MCF 10A (cell line): ENCODE data around the gene CCNT2. TPM values are rescaled to one million over a fixed set of nuclear protein-coding genes. Genes with fewer than 3 reads are reported as not detected.
"Not testable (repeated sequence)": the region's sequence is repeated elsewhere in the genome, so short reads cannot be mapped to it uniquely, and the experiment has no call there.

ENCODE experiments used
- BruUV-seq: library from RNA; stranded (reverse); fragments of 400-500 nt; replicated peaks from 2 replicates; lab custom pipeline; 2021; lab: Mats Ljungman, UMichigan
- CTCF ChIA-PET: fragments of 300-600 bp; sonication (Branson Sonifier 250); formaldehyde crosslinking; extraction: SDS; loops from one replicate; lab custom pipeline; 2021; ENCODE audit warnings: antibody characterized with exemption, inconsistent platforms; lab: Yijun Ruan, JAX
- POLR2A ChIA-PET: fragments of 300-600, 350-650 bp; sonication (Branson Sonifier 250); formaldehyde crosslinking; extraction: SDS; loops from one replicate; lab custom pipeline; 2020; ENCODE audit warnings: antibody characterized with exemption, inconsistent platforms; lab: Yijun Ruan, JAX
- DNase-seq: peaks from one replicate; pipeline ENCODE4 v3.0.0-alpha.2; 2018; ENCODE audit not compliant: unreplicated experiment
- H3K27ac Mint-ChIP-seq: one replicate; pipeline ENCODE4 v1.8.0; 2022; ENCODE audit warnings: mild to moderate bottlenecking, low read depth, mixed read lengths; ENCODE audit not compliant: unreplicated experiment
- H3K27me3 Mint-ChIP-seq: one replicate; pipeline ENCODE4 v1.8.0; 2022; ENCODE audit warnings: mixed read lengths; ENCODE audit not compliant: insufficient read depth, unreplicated experiment
- H3K36me3 Mint-ChIP-seq: one replicate; pipeline ENCODE4 v1.8.0; 2022; ENCODE audit warnings: mild to moderate bottlenecking, moderate library complexity, mixed read lengths; ENCODE audit not compliant: insufficient read depth, unreplicated experiment
- H3K4me1 Mint-ChIP-seq: one replicate; pipeline ENCODE4 v1.8.0; 2022; ENCODE audit warnings: mixed read lengths; ENCODE audit not compliant: insufficient read depth, unreplicated experiment
- H3K4me3 Mint-ChIP-seq: one replicate; pipeline ENCODE4 v1.8.0; 2022; ENCODE audit warnings: mild to moderate bottlenecking, moderate library complexity, mixed read lengths; ENCODE audit not compliant: unreplicated experiment
- H3K9me3 Mint-ChIP-seq: one replicate; pipeline ENCODE4 v1.8.0; 2022; ENCODE audit warnings: mixed read lengths; ENCODE audit not compliant: unreplicated experiment
- CTCF ChIP-seq: fragments of 200-600 bp; IDR thresholded peaks from one replicate; pipeline ENCODE4 v1.8.0; 2022; ENCODE audit warnings: antibody characterized with exemption, mild to moderate bottlenecking; ENCODE audit not compliant: unreplicated experiment
- intact Hi-C: fragments of 100-400 bp; cut with micrococcal nuclease; formaldehyde crosslinking; loops from 2 replicates; pipeline ENCODE4 v1.14.1; 2022
- total RNA-seq: library from RNA; stranded (reverse); gene quantifications from 2 replicates; pipeline ENCODE4 v1.2.3, GENCODE V29; 2022

Gene CCNT2
- total RNA-seq, 1 experiment from 2014 or later = 39.3 TPM

- peaks cover 2% of the 10 kb centered on the region for H3K4me1 Mint-ChIP-seq
- CTCF ChIA-PET = no interaction called here
- POLR2A ChIA-PET = no interaction called here
These were observed 13.5 kb upstream of the CCNT2 start for GRCh38 chr2:134905168-134905567.

GRCh38 chr2:134906726-134907125 is 11.9 kb upstream of the CCNT2 start:
- no peak overlapping the region for H3K4me3 Mint-ChIP-seq
- no TSS peak for BruUV-seq
- no peak for TF ChIP-seq CTCF
- POLR2A ChIA-PET = interaction anchor here (1.6 kb wide), 1 partner anchor 10 kb away, joined by 7 read pairs; no protein-coding TSS in a partner anchor
- no peak for DNase-seq
- peaks cover 7% of the 10 kb centered on the region for H3K9me3 Mint-ChIP-seq
- no peak overlapping the region for H3K27ac Mint-ChIP-seq
- no peaks in the 10 kb centered on the region for H3K4me1 Mint-ChIP-seq
- intact Hi-C loops = no loop called here
- no peaks in the 10 kb centered on the region for H3K27me3 Mint-ChIP-seq
- CTCF ChIA-PET = interaction anchor here (0.8 to 1.6 kb wide), 2 partner anchors 8 to 455 kb away, joined by 3 to 6 read pairs; no protein-coding TSS in a partner anchor
- no peaks in the 10 kb centered on the region for H3K36me3 Mint-ChIP-seq

More at GRCh38 chr2:134905168-134905567, 13.5 kb upstream of the CCNT2 start:
- Mint-ChIP-seq H3K36me3 (peaks cover 4% of the 10 kb centered on the region), H3K4me3 (no peak overlapping the region), H3K27me3 (no peaks in the 10 kb centered on the region), H3K27ac (no peak overlapping the region), H3K9me3 (peaks cover 7% of the 10 kb centered on the region)
- no peak for DNase-seq
- no TSS peak for BruUV-seq
- TF ChIP-seq CTCF = no peak
- intact Hi-C loops = no loop called here

- H3K9me3 Mint-ChIP-seq, intact Hi-C loops, H3K27ac Mint-ChIP-seq, DNase-seq, H3K27me3 Mint-ChIP-seq, H3K4me3 Mint-ChIP-seq, H3K4me1 Mint-ChIP-seq, BruUV-seq, H3K36me3 Mint-ChIP-seq: not testable (repeated sequence)
- ChIA-PET POLR2A (interaction anchor here (1.6 kb wide), 1 partner anchor 10 kb away, joined by 7 read pairs; no protein-coding TSS in a partner anchor), CTCF (interaction anchor here (0.8 to 1.6 kb wide), 2 partner anchors 9 to 456 kb away, joined by 3 to 6 read pairs; no protein-coding TSS in a partner anchor)
These were observed 11.0 kb upstream of the CCNT2 start for GRCh38 chr2:134907441-134908116.

GRCh38 chr2:134910763-134911399 is 7.7 kb upstream of the CCNT2 start:
- Mint-ChIP-seq H3K4me3 (no peak overlapping the region), H3K9me3 (peaks cover 5% of the 10 kb centered on the region), H3K27ac (no peak overlapping the region), H3K36me3 (no peaks in the 10 kb centered on the region), H3K4me1 (peaks cover 7% of the 10 kb centered on the region), H3K27me3 (no peaks in the 10 kb centered on the region)
- TF ChIP-seq CTCF = no peak
- intact Hi-C loops = no loop called here
- no peak for DNase-seq
- ChIA-PET POLR2A (no interaction called here), CTCF (no interaction called here)
- BruUV-seq = no TSS peak
